Large intestine (tissue), 3 donors: ENCODE results near the gene TRIM63. TPM values are rescaled to one million over a fixed set of nuclear protein-coding genes. Genes with fewer than 3 reads are reported as not detected.

Source experiments
- DNase-seq, 2 donors: peaks; one replicate each; pipeline versions ENCODE4 v3.0.0 to v3.0.0-alpha.2; 2013
- H3K27ac ChIP-seq: one replicate; pipeline ENCODE4 v1.5.1; 2013; ENCODE audit warnings: low read length
- H3K27me3 ChIP-seq: 2 replicates; pipeline ENCODE4 v1.6.1; 2013; ENCODE audit warnings: low read length; ENCODE audit not compliant: control insufficient read depth, insufficient read depth
- H3K36me3 ChIP-seq: 2 replicates; pipeline ENCODE4 v1.6.1; 2013; ENCODE audit warnings: low read length; ENCODE audit not compliant: control insufficient read depth, insufficient read depth
- H3K4me1 ChIP-seq: one replicate; pipeline ENCODE4 v1.6.1; 2013; ENCODE audit warnings: low read length; ENCODE audit not compliant: control insufficient read depth, insufficient read depth
- H3K4me3 ChIP-seq: one replicate; pipeline ENCODE4 v1.5.1; 2013; ENCODE audit warnings: low read length
- H3K9me3 ChIP-seq: one replicate; pipeline ENCODE4 v1.6.1; 2013; ENCODE audit warnings: mild to moderate bottlenecking, low read depth, low read length, moderate library complexity; ENCODE audit not compliant: control insufficient read depth
- WGBS: methylation state at CpG from one replicate; pipeline ENCODE4 v1.1.5; 2013; ENCODE audit warnings: low lambda C conversion rate; ENCODE audit not compliant: insufficient coverage; 5-methylcytosine and 5-hydroxymethylcytosine counted together
- polyA plus RNA-seq: library from polyadenylated mRNA; unstranded; fragments of 120-200 nt; gene quantifications from one replicate; pipeline ENCODE4 v1.2.1, GENCODE V29; 2013

The TRIM63 gene
- polyA plus RNA-seq, 1 donor: 6.4 TPM

- no peak overlapping the region for H3K27ac ChIP-seq
Measured at GRCh38 chr1:26075421-26076144, 8.2 kb upstream of the TRIM63 start.

DNA sequence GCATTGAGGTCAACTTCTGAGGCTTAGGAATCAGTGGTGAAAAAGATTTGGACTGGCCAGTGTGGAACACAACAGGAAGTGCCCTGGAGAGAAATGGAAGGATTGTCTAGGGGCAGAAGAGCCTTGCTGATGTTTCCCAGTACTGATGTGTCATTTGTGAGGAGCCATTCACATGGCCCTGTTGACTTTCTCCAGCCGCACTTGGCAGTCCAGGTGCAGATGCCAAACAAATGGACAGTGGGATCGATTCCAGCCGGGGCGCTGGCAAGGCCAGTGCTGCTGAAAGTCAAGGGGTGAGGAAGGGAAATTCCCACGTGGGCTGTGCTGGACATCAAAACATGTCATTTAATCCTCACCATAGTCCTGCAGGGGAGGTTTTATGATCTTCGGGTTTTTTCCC is 4.9 kb upstream of the TRIM63 start:
- H3K4me1 ChIP-seq: peaks cover 21% of the 10 kb centered on the region
- no peak overlapping the region for H3K27ac ChIP-seq
- no peaks in the 10 kb centered on the region for H3K36me3 ChIP-seq
- no peak for DNase-seq
- H3K27me3 ChIP-seq: no peaks in the 10 kb centered on the region
- no CpG with 5 or more reads among the region's 6 CpGs for WGBS
- no peak overlapping the region for H3K4me3 ChIP-seq
- H3K9me3 ChIP-seq: no peaks in the 10 kb centered on the region

More at GRCh38 chr1:26075421-26076144, 8.2 kb upstream of the TRIM63 start:
- Histone ChIP-seq H3K36me3 (no peaks in the 10 kb centered on the region), H3K27me3 (no peaks in the 10 kb centered on the region), H3K9me3 (no peaks in the 10 kb centered on the region), H3K4me3 (no peak overlapping the region), H3K4me1 (peaks cover 48% of the 10 kb centered on the region)
- peak in 1 of 2 donors; percentile 53 for DNase-seq
- WGBS: no CpG with 5 or more reads among the region's 3 CpGs

DNA sequence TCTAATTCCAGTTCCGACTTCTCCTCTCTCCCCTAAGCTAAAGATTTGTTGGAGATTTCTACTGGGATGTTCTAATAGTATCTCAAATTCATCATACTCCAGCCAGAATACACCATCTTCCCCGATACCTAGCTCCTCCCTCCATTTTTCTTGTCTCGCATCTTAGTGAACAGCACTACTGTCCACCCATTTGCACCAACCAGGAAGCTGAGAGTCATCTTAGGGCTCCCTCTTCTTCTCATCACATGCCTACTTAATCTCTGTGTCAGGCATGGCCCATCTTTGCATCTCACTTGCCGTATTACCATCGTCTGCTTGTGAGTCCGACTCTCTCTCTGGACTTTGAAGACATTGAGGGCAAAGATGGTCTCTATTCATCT is 3.5 kb upstream of the TRIM63 start:
- no peak for DNase-seq
- Histone ChIP-seq H3K9me3 (no peaks in the 10 kb centered on the region), H3K4me1 (peaks cover 19% of the 10 kb centered on the region), H3K27ac (no peak overlapping the region), H3K4me3 (no peak overlapping the region), H3K36me3 (no peaks in the 10 kb centered on the region), H3K27me3 (no peaks in the 10 kb centered on the region)
- WGBS: 100% methylated on average over 1 of the region's 6 CpGs

GRCh38 chr1:26070296-26070962 is 3.0 kb upstream of the TRIM63 start:
- 100% methylated on average over 1 of the region's 4 CpGs for whole genome bisulfite sequencing
- Histone ChIP-seq H3K27me3 (no peaks in the 10 kb centered on the region), H3K4me1 (peaks cover 14% of the 10 kb centered on the region)

DNA sequence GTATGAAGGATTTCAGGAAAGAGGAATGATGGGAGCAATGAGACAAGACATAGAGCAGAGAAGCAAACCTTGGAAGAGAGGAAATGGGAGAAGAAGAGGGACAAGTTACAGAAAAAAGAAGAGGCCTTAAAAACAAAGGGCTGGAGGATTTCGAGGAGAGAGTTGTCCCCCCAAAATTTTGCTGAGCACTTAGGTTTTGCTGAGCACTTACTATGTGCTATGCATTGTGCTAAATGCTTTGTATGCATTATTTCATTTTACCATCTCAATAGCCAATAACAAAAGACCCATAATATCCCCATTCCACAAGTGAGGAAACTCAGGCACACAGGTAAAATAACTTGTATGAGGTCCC is 2.5 kb upstream of the TRIM63 start:
- no peaks in the 10 kb centered on the region for H3K36me3 ChIP-seq
- no CpG with 5 or more reads among the region's 1 CpG for WGBS
- H3K4me1 ChIP-seq: peaks cover 13% of the 10 kb centered on the region
- H3K27me3 ChIP-seq: no peaks in the 10 kb centered on the region
- no peak overlapping the region for H3K4me3 ChIP-seq
- DNase-seq: no peak
- H3K9me3 ChIP-seq: no peaks in the 10 kb centered on the region
- no peak overlapping the region for H3K27ac ChIP-seq

More at GRCh38 chr1:26070296-26070962, 3.0 kb upstream of the TRIM63 start:
- DNase-seq: no peak
- Histone ChIP-seq H3K4me3 (no peak overlapping the region), H3K36me3 (no peaks in the 10 kb centered on the region), H3K9me3 (no peaks in the 10 kb centered on the region), H3K27ac (no peak overlapping the region)

- no CpG with 5 or more reads among the region's 4 CpGs for WGBS
- H3K27me3 ChIP-seq: no peaks in the 10 kb centered on the region
- DNase-seq: no peak
- no peak overlapping the region for H3K4me3 ChIP-seq
- H3K9me3 ChIP-seq: no peaks in the 10 kb centered on the region
- no peaks in the 10 kb centered on the region for H3K36me3 ChIP-seq
- peaks cover 11% of the 10 kb centered on the region for H3K4me1 ChIP-seq
- no peak overlapping the region for H3K27ac ChIP-seq
Measured at GRCh38 chr1:26066857-26067256, 573 bp downstream of the TRIM63 start.

DNA sequence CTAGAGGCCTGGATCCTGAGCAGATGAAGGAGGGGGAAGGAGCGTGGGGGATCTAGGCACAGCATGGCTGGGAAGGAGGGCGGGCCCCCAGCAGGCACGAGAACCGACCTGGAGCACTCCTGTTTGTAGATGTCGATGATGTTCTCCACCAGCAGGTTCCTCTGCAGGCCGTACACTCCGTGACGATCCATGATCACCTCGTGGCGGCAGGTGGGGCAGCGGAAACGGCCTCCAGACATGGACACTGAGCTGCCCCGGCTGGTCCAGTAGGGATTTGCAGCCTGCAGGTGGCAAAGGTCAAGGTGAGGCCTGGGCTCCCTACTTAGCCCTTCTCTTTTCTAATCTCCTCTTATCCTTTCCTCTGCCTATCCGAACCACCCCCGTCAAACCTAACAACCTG is 1.3 kb downstream of the TRIM63 start:
- H3K9me3 ChIP-seq: no peaks in the 10 kb centered on the region
- H3K27me3 ChIP-seq: no peaks in the 10 kb centered on the region
- no peak for DNase-seq
- H3K36me3 ChIP-seq: no peaks in the 10 kb centered on the region
- H3K27ac ChIP-seq: no peak overlapping the region
- no CpG with 5 or more reads among the region's 15 CpGs for WGBS
- H3K4me1 ChIP-seq: peaks cover 11% of the 10 kb centered on the region
- no peak overlapping the region for H3K4me3 ChIP-seq

DNA sequence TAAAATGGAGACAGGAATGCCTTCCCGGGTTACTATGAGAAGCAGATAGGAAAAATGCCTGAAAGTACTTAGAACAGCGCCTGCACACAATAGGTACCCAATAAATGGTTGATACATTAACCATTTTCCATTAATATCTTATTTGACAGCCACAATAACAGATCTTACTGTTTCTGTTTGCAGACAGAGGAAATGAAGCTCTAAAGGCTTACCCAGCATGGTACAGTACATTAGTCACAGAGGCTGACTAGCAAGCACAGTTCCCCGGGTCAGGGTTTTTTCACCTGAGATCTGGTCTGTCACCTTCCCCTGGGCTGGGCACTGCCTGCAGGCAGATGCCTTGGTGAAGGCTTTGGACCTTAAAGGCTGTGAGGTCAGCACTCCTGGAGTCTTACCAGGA is 2.9 kb downstream of the TRIM63 start:
- no CpG with 5 or more reads among the region's 3 CpGs for WGBS
- no peaks in the 10 kb centered on the region for H3K27me3 ChIP-seq
- H3K4me1 ChIP-seq: peaks cover 11% of the 10 kb centered on the region
- no peak overlapping the region for H3K27ac ChIP-seq
- no peaks in the 10 kb centered on the region for H3K36me3 ChIP-seq
- no peaks in the 10 kb centered on the region for H3K9me3 ChIP-seq
- no peak overlapping the region for H3K4me3 ChIP-seq
- peak in 1 of 2 donors; percentile 36 for DNase-seq

DNA sequence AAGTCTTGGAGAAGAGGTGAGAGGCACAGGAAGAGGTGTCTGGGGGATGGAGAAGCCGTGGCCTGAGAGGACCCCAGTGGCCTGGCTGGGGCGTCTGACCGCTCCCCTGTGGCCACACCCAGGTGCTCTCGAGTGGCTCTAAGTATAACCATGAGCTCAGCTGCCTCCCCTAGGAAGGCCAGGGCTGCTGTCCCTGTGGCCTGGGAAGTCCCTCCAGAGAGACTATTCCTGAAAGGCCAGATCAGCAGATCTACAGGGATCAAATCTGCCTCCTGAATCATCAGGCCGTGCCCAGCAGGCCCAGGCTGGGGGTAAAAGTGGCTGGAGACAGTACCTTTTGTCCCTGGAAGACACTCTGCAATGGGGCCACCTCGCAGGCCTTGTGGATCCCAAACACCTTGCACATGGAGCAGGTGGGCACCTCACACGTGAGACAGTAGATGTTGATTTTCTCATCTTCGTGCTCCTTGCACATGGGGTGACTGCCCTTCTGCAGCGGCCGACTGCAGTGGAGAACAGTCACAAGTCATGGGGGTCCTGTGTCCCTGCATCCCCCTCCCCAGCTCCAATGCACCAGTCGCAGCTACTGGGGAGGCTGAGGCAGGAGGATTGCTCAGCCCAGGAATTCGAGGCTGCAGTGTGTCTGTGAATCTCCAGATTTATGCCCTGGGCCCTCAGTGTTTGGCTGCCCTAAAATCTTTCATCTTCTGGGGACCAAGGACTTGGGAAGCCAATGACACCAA is 6.4 kb downstream of the TRIM63 start:
- WGBS: no CpG with 5 or more reads among the region's 12 CpGs
- Histone ChIP-seq H3K27me3 (no peaks in the 10 kb centered on the region), H3K27ac (no peak overlapping the region), H3K4me1 (peaks cover 4% of the 10 kb centered on the region), H3K4me3 (no peak overlapping the region), H3K9me3 (no peaks in the 10 kb centered on the region), H3K36me3 (no peaks in the 10 kb centered on the region)
- DNase-seq: no peak

DNA sequence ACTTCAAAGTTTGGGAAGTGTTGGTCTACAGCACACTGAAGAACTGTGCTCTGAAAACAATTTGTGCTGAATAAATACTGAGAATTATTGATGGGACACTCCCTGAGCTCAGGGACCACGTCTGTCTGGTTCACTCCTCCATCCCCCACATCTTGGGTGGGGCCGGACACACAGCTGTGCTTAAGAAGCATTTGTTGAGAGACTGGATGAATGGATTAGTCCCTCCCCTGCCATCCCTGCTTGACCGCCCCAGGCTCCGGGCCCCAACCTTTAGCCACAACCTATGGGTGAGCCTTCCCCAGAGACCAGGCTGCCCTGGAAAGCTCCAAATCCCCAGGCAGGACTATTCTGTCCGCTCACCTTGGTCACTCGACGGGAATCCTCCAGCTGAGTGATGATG is 7.5 kb downstream of the TRIM63 start:
- no CpG with 5 or more reads among the region's 7 CpGs for WGBS

More for the DNA sequence above, 7.5 kb downstream of the TRIM63 start:
- Histone ChIP-seq H3K27me3 (no peaks in the 10 kb centered on the region), H3K4me3 (no peak overlapping the region), H3K9me3 (no peaks in the 10 kb centered on the region), H3K27ac (no peak overlapping the region), H3K36me3 (no peaks in the 10 kb centered on the region), H3K4me1 (peaks cover 6% of the 10 kb centered on the region)
- no peak for DNase-seq
